Parathyroid adenoma (tissue), 2 donors: ENCODE data around the gene ZNF844.

Experiments used
- H2AFZ ChIP-seq: fragments of 300-600 bp; sonication (generic); one replicate; pipeline ENCODE4 v1.7.0; 2017; ENCODE audit warnings: antibody characterized with exemption, mild to moderate bottlenecking
- H3K27ac ChIP-seq: fragments of 300-600 bp; sonication (generic); one replicate; pipeline ENCODE4 v1.7.0; 2017
- H3K27me3 ChIP-seq: fragments of 300-600 bp; sonication (generic); one replicate; pipeline ENCODE4 v1.7.0; 2017; ENCODE audit warnings: low read length; ENCODE audit not compliant: control insufficient read depth, insufficient read depth
- H3K36me3 ChIP-seq: fragments of 300-600 bp; sonication (generic); one replicate; pipeline ENCODE4 v1.7.0; 2017; ENCODE audit warnings: low read length; ENCODE audit not compliant: control insufficient read depth, insufficient read depth
- H3K4me1 ChIP-seq: fragments of 300-600 bp; sonication (generic); one replicate; pipeline ENCODE4 v1.7.0; 2017; ENCODE audit warnings: control low read depth
- H3K4me2 ChIP-seq: fragments of 300-600 bp; sonication (generic); one replicate; pipeline ENCODE4 v1.7.0; 2017; ENCODE audit warnings: low read length
- H3K4me3 ChIP-seq: fragments of 300-600 bp; sonication (generic); one replicate; pipeline ENCODE4 v1.7.0; 2017; ENCODE audit warnings: low read depth, low read length
- H3K79me2 ChIP-seq: fragments of 300-600 bp; sonication (generic); one replicate; pipeline ENCODE4 v1.7.0; 2017; ENCODE audit warnings: control low read depth
- H3K9ac ChIP-seq: fragments of 300-600 bp; sonication (generic); one replicate; pipeline ENCODE4 v1.7.0; 2017; ENCODE audit warnings: mild to moderate bottlenecking
- H3K9me3 ChIP-seq: fragments of 300-600 bp; sonication (generic); one replicate; pipeline ENCODE4 v1.7.0; 2017; ENCODE audit warnings: low read length; ENCODE audit not compliant: control insufficient read depth
- CTCF ChIP-seq: fragments of 300-600 bp; sonication (generic); IDR thresholded peaks from one replicate; pipeline ENCODE4 v1.7.0; 2017; ENCODE audit warnings: antibody characterized with exemption, mild to moderate bottlenecking
- donor health status: primary hyperparathyroidism.

ZNF844 gene

GRCh38 chr19:12047868-12048267, 16.7 kb upstream of the ZNF844 start:
- Histone ChIP-seq H3K36me3 (no peaks in the 10 kb centered on the region), H3K79me2 (no peaks in the 10 kb centered on the region), H2AFZ (no peak overlapping the region), H3K27me3 (no peaks in the 10 kb centered on the region), H3K4me2 (no peak overlapping the region), H3K4me1 (no peaks in the 10 kb centered on the region), H3K9me3 (no peaks in the 10 kb centered on the region), H3K4me3 (no peak overlapping the region), H3K9ac (no peak overlapping the region), H3K27ac (no peak overlapping the region)
- TF ChIP-seq CTCF, result no peak

DNA sequence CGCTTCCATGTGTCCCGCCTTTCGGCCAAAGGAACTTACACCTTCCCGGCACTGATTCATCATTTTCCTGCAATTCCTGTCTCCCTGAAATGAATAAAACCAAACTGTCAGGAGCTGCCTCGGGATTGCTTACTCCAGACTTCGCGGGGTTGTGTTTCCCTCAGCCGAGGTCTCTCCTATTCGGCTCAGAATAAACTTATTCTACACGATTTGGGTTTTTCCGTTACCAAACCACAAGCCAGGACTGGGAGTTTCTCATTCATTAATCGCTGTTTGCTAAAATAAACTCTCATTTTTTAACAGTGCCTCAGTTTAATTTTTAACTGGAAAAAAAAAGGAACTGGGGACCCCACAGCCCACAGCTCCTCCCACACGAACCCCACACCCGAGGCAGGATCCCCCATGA, 12.4 kb upstream of the ZNF844 start:
- H3K4me3 ChIP-seq, result peak overlapping the region; percentile 81
- peak overlapping the region; percentile 89 for H2AFZ ChIP-seq
- H3K36me3 ChIP-seq, result no peaks in the 10 kb centered on the region
- H3K79me2 ChIP-seq, result no peaks in the 10 kb centered on the region
- no peak for TF ChIP-seq CTCF
- no peaks in the 10 kb centered on the region for H3K9me3 ChIP-seq
- no peaks in the 10 kb centered on the region for H3K4me1 ChIP-seq
- no peaks in the 10 kb centered on the region for H3K27me3 ChIP-seq
- no peak overlapping the region for H3K9ac ChIP-seq
- H3K4me2 ChIP-seq, result peak overlapping the region; percentile 97
- peak overlapping the region; percentile 63 for H3K27ac ChIP-seq

GRCh38 chr19:12052497-12053169, 11.9 kb upstream of the ZNF844 start, which contains the start of gene ZNF878:
Gene ZNF878 (minus strand): TSS chr19:12052961. CDS start chr19:12052801, 160 bp downstream.
- Histone ChIP-seq H3K36me3 (no peaks in the 10 kb centered on the region), H3K27me3 (no peaks in the 10 kb centered on the region), H3K9ac (no peak within 1 kb of the TSS), H2AFZ (peak within 1 kb of the TSS; percentile 89), H3K9me3 (no peaks in the 10 kb centered on the region), H3K4me1 (no peaks in the 10 kb centered on the region), H3K27ac (peak within 1 kb of the TSS; percentile 63), H3K4me3 (peak within 1 kb of the TSS; percentile 81), H3K4me2 (peak within 1 kb of the TSS; percentile 97), H3K79me2 (no peaks in the 10 kb centered on the region)
- TF ChIP-seq CTCF, result no peak

DNA sequence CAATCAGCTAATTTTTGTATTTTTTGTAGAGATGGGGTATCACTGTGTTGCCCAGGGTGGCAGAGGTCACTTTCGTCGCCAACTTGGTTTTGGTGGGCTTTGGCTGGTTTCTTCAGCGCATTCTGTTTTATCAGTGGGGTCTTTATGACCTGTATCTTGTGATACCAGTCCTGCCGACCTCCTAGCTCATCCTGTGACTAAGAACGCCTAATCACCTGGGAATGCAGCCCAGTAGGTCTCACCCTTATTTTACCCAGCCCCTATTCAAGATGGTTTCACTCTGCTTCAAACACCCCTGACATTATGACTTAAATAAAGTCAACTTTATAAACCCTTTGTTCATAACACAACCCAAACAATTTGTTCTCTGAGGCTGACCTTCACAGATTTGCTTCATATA, 8.7 kb upstream of the ZNF844 start:
- H3K4me2 ChIP-seq, result no peak overlapping the region
- no peaks in the 10 kb centered on the region for H3K36me3 ChIP-seq
- H3K27ac ChIP-seq, result no peak overlapping the region
- H3K4me3 ChIP-seq, result no peak overlapping the region
- no peaks in the 10 kb centered on the region for H3K4me1 ChIP-seq
- TF ChIP-seq CTCF, result no peak
- H2AFZ ChIP-seq, result no peak overlapping the region
- H3K9me3 ChIP-seq, result no peaks in the 10 kb centered on the region
- no peaks in the 10 kb centered on the region for H3K27me3 ChIP-seq
- no peaks in the 10 kb centered on the region for H3K79me2 ChIP-seq
- H3K9ac ChIP-seq, result no peak overlapping the region
